Measurements from ENCODE around the gene KLHL14. TPM values are rescaled to one million over a fixed set of nuclear protein-coding genes. Genes with fewer than 3 reads are reported as not detected.

Gene KLHL14
- total RNA-seq, 1 donor = not detected

DNA sequence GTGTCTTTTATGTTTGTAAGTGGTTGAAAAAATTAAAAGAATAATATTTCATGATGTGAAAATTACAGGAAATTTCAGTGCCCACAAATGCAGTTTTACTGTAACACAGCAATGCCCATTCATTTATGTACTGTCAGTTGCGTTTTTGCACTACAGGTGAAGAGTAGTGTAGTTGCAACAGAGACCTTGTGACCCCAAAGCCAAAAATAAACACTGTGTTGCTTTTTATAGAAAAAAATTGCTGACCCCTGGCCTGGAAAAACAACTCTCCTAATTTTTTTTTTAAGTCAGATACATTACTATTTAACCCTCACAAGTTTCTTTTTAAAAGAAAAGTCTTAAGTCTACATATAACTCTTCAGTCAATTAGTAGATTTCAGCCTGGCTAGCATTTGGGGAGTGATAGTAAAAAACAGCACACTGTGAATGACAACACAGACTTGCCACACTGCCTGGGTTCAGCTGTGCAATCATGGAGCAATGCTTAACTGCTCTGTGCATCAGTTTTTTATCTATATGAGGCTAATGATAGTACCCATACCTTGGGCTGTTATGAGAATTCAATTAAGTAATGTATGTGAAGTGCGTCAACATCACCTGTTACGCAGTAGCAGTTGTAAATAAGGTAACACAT is 8.1 kb downstream of the KLHL14 start:
- no peak overlapping the region for H2AFZ ChIP-seq (ENCODE audit: low read length)
- no peaks in the 10 kb centered on the region for H4K20me1 ChIP-seq (ENCODE audit: insufficient read depth, low read length)
- H3K9me3 ChIP-seq (ENCODE audit: low read depth, low read length) = no peaks in the 10 kb centered on the region
- no peaks in the 10 kb centered on the region for H3K4me1 ChIP-seq (ENCODE audit: insufficient read depth, low read length)
- no peak overlapping the region for H3K4me2 ChIP-seq (ENCODE audit: insufficient read depth, low read length)
- no peak overlapping the region for H3K27ac ChIP-seq (ENCODE audit: low read depth, low read length)
- H3K79me2 ChIP-seq (ENCODE audit: insufficient read depth, low read length) = no peaks in the 10 kb centered on the region
- H3K27me3 ChIP-seq (ENCODE audit: insufficient read depth, low read length) = peaks cover 10% of the 10 kb centered on the region
- no peaks in the 10 kb centered on the region for H3K36me3 ChIP-seq (ENCODE audit: insufficient read depth, low read length)
- no peak overlapping the region for H3K4me3 ChIP-seq (ENCODE audit: insufficient read depth, low read length)
- DNase-seq (ENCODE audit: insufficient read length, low spot score, missing footprints) = no peak
- TF ChIP-seq CTCF (IDR thresholded peaks at IDR 0.05; ENCODE audit: extremely low read depth, low read depth, low read length) = no peak

- Histone ChIP-seq H3K9me3 (ENCODE audit: low read depth, low read length) (no peaks in the 10 kb centered on the region), H2AFZ (ENCODE audit: low read length) (no peak overlapping the region), H3K79me2 (ENCODE audit: insufficient read depth, low read length) (no peaks in the 10 kb centered on the region), H3K4me1 (ENCODE audit: insufficient read depth, low read length) (no peaks in the 10 kb centered on the region), H3K36me3 (ENCODE audit: insufficient read depth, low read length) (no peaks in the 10 kb centered on the region), H4K20me1 (ENCODE audit: insufficient read depth, low read length) (no peaks in the 10 kb centered on the region), H3K4me2 (ENCODE audit: insufficient read depth, low read length) (no peak overlapping the region), H3K27ac (ENCODE audit: low read depth, low read length) (no peak overlapping the region), H3K27me3 (ENCODE audit: insufficient read depth, low read length) (no peaks in the 10 kb centered on the region), H3K4me3 (ENCODE audit: insufficient read depth, low read length) (no peak overlapping the region)
- DNase-seq (ENCODE audit: insufficient read length, low spot score, missing footprints) = no peak
- TF ChIP-seq CTCF (IDR thresholded peaks at IDR 0.05; ENCODE audit: extremely low read depth, low read depth, low read length) = no peak
Observed at GRCh38 chr18:32763293-32763692, 9.5 kb downstream of the KLHL14 start.

- Histone ChIP-seq H3K4me1 (ENCODE audit: insufficient read depth, low read length) (no peaks in the 10 kb centered on the region), H3K36me3 (ENCODE audit: insufficient read depth, low read length) (no peaks in the 10 kb centered on the region), H3K4me3 (ENCODE audit: insufficient read depth, low read length) (no peak overlapping the region), H3K27me3 (ENCODE audit: insufficient read depth, low read length) (no peaks in the 10 kb centered on the region), H2AFZ (ENCODE audit: low read length) (no peak overlapping the region), H3K9me3 (ENCODE audit: low read depth, low read length) (no peaks in the 10 kb centered on the region), H3K79me2 (ENCODE audit: insufficient read depth, low read length) (no peaks in the 10 kb centered on the region), H3K4me2 (ENCODE audit: insufficient read depth, low read length) (no peak overlapping the region), H3K27ac (ENCODE audit: low read depth, low read length) (no peak overlapping the region), H4K20me1 (ENCODE audit: insufficient read depth, low read length) (no peaks in the 10 kb centered on the region)
- no peak for DNase-seq (ENCODE audit: insufficient read length, low spot score, missing footprints)
- TF ChIP-seq CTCF (IDR thresholded peaks at IDR 0.05; ENCODE audit: extremely low read depth, low read depth, low read length) = no peak
Observed at GRCh38 chr18:32761231-32761630, 11.6 kb downstream of the KLHL14 start.

DNA sequence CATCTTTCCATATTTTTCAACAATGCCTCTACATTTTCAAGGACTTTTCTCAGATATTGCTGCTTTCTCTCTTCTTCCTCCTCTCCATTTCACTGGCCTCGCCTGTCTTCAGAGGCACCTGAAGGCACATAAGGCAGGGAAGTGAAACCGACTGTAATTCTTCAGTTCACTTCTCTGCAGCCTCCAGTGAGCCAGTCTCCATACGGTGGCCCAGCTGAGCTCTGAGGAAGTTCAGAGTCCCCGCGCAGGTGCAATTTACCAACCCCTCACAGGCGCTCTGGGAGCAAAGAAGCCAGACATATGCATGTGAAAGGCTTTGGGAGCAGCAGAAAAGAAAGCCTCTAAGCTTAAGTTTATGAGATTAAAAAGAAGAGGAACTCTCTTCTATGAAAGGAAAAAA is 12.4 kb downstream of the KLHL14 start:
- H3K79me2 ChIP-seq (ENCODE audit: insufficient read depth, low read length) = no peaks in the 10 kb centered on the region
- no peak overlapping the region for H3K4me2 ChIP-seq (ENCODE audit: insufficient read depth, low read length)
- H3K9me3 ChIP-seq (ENCODE audit: low read depth, low read length) = no peaks in the 10 kb centered on the region
- H3K36me3 ChIP-seq (ENCODE audit: insufficient read depth, low read length) = no peaks in the 10 kb centered on the region
- DNase-seq (ENCODE audit: insufficient read length, low spot score, missing footprints) = no peak
- H3K4me3 ChIP-seq (ENCODE audit: insufficient read depth, low read length) = no peak overlapping the region
- H2AFZ ChIP-seq (ENCODE audit: low read length) = no peak overlapping the region
- H4K20me1 ChIP-seq (ENCODE audit: insufficient read depth, low read length) = no peaks in the 10 kb centered on the region
- no peaks in the 10 kb centered on the region for H3K27me3 ChIP-seq (ENCODE audit: insufficient read depth, low read length)
- no peak for TF ChIP-seq CTCF (IDR thresholded peaks at IDR 0.05; ENCODE audit: extremely low read depth, low read depth, low read length)
- no peak overlapping the region for H3K27ac ChIP-seq (ENCODE audit: low read depth, low read length)
- H3K4me1 ChIP-seq (ENCODE audit: insufficient read depth, low read length) = no peaks in the 10 kb centered on the region

Data from osteoblast (primary cell).